CD4-positive, alpha-beta T cell treated with Interleukin-4 for 4 hours (primary cell): ENCODE measurements around the gene BBS9.
"Not testable (repeated sequence)": the region's sequence is repeated elsewhere in the genome, so short reads cannot be mapped to it uniquely, and the experiment has no call there.

Source experiments
- DNase-seq: peaks from one replicate; pipeline ENCODE4 v3.0.0-alpha.2; 2020

BBS9 gene

DNA sequence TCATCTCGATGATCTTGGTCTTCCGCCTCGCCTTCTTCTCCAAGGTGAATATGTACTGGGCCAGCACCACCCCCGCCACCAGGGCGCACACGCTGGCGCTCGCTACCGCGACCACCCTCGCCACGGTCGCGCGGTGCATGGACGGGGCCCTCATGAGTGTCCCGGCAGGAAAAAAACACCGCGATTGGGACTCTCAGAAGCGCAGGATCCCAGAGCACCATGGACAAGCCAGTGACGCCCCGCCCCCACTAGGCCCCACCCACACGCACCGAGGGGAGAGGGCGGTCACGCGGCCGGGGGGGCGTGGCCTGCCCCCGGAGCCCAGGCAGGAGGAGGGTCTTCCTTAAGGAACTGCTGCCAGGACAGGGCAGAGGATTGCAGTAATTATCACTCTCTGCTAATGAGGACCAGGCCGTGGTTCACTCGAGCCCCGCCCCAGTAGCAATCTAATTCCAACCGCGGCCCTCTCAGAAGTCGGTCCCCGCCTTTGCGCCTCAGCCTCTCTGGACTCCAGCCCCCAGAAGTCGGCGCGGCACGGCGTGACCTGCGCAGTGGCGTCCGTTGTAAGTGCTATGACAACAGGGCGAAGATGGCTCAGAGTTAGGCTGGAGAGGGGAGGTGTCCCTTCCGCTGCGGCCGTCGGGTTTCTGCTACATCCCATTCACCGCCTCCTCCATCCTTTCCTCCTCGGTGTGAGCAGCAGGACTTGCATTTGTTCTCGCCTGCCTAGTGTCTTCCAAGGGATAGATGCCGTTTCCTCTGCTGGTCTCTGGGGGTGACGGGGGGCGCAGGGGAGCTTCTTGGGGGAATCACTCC, at the start of gene BBS9:
Gene BBS9, plus strand, starts transcription at position 575 of the 816 bp plus-strand sequence. CDS start 16,689 bp downstream, outside the sequence.
- DNase-seq, result peak; percentile 90

GRCh38 chr7:33079763-33080690, 49.3 kb upstream of the BBS9 start:
- DNase-seq, result no peak

- DNase-seq, result no peak
Measured at GRCh38 chr7:33087356-33087755, 42.0 kb upstream of the BBS9 start.

DNA sequence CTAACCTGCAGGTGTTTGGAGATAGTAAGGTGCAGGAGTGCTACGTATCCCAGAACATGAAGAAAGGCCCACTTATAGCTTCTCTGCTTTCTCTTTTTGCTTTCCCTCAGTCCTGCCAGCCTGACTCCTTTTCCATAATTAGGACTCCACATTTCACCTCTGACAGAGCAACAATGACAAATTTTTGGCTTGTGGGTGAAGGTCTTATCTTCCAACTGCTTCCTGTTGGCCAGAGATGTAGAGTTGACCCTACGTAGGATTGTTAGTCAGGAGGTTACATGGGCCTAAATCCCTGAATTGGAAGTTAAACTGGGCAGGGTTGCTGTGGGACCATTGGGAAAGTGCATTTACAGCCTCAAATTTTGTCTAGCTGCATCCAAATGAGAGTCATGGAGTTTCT, 41.5 kb upstream of the BBS9 start:
- DNase-seq, result no peak

DNA sequence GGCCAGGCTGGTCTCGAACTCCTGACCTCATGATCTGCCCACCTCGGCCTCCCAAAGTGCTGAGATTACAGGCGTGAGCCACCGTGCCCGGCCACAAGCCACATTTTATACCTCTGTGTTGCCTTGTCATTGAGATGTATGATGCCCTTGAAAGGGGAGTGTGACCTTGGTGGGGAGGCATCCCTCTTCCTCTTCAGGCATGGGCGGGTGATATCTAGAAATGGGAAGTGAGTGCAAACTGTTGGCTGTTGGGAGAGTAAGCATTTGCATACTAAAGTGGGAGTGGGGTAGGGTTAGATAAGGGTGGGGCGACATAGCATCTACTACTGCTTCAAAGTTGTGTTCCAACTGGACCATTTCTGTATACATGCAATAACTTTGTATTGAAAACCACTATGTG, 40.2 kb upstream of the BBS9 start:
- no peak for DNase-seq

DNA sequence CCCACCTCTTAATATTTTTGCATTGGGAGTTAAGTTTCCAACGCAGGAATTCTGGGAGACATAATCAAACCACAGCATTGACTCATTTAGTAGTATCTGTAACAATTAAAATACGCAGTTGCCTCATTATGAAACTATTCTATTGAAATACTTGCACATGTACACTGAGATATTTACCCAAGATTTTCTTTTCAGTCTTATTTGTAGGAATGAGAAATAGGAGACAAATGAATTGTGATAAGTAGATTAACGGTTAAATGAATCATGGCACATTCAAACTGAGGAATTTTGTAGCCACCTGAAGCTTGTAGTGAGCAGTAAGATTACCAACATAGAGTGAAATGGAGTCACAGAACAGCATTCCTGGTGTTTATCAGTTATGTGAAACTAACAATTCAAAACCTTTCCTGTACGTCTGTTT, 38.2 kb upstream of the BBS9 start:
- DNase-seq, result no peak

DNA sequence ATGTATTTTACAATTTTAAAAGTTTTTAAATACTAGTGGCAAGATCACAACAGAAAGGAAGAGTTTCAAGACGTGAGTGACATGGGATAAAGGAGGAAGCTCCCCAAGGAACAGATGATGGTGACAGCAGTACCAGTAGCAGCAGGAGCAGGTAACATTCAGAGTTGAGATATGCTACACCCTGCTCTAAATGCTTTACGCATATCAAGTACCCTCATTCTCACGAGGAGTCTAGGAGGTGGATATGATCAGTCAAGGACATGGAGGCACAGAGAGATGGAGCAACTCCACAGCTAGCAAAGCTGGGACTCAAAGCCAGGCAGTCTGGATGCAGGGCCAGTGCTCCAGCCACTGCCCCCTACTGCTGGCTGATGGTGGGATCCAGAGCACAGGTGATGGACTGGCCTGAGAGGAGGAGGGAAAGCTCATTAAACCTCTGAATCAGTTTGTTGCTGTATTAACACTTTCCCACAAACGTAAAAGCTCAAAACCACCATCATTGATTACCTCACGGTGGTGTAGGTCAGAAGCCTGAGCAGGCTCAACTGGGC, 37.6 kb upstream of the BBS9 start:
- DNase-seq, result no peak

- DNase-seq, result no peak
Measured at GRCh38 chr7:33093266-33093665, 36.1 kb upstream of the BBS9 start.

- DNase-seq, result not testable (repeated sequence)
Measured at GRCh38 chr7:33094745-33095275, 34.6 kb upstream of the BBS9 start.

DNA sequence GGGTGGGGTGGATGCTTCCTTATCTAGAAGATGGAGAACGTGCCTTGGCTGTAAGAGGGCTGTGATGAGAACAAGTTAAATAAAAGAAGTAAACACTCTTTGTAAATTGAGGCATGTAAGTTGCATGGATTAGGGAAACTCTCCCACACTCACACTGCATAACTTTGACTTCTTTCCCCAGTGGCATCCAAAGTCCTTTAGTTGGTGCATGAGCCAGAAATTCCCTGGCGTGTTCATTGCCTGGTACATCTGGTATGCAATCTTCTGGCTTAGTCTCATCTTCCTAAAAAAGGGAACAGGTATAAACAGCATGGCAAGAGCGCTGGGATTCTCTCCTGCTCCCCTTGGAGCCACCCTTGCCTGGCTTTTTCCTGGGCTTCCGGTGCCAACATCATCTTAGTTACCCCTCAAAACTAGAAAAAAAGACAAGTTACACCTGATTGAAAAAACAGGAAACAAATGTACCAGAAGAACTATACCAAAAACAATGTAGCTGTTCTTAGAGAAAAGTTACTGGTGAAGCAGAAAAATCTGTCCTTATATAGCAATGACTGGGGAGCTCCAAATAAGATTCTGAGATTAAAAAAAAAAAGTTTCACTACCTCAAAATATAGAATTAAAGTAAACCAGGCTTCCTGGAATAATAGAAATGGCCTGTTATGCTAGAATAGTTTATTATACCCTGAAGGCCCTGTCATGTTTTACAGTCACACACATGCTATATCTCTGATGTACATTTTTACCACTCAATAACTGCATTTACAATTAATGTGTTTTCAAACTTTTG, 30.0 kb upstream of the BBS9 start:
- DNase-seq, result no peak

DNA sequence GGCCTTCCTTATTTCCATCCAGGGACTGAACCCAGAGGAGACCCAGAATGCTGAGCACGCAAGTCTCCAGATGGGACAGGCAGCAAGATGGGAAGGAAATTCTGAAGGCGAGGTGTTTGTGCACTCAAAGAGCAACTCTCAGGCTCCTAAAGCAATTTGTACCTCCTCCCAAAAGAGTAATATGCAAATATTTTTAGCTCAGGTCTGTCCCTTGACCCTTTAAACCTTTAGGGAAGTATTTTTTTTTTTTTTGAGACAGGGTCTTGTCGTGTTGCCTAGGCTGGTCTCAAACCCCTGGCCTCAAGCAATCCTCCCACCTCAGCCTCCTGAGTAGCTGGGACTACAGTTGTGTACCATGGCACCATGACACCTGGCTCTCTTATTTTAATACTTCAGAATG, 28.6 kb upstream of the BBS9 start:
- no peak for DNase-seq

- DNase-seq, result no peak
Measured at GRCh38 chr7:33101906-33102305, 27.5 kb upstream of the BBS9 start.

DNA sequence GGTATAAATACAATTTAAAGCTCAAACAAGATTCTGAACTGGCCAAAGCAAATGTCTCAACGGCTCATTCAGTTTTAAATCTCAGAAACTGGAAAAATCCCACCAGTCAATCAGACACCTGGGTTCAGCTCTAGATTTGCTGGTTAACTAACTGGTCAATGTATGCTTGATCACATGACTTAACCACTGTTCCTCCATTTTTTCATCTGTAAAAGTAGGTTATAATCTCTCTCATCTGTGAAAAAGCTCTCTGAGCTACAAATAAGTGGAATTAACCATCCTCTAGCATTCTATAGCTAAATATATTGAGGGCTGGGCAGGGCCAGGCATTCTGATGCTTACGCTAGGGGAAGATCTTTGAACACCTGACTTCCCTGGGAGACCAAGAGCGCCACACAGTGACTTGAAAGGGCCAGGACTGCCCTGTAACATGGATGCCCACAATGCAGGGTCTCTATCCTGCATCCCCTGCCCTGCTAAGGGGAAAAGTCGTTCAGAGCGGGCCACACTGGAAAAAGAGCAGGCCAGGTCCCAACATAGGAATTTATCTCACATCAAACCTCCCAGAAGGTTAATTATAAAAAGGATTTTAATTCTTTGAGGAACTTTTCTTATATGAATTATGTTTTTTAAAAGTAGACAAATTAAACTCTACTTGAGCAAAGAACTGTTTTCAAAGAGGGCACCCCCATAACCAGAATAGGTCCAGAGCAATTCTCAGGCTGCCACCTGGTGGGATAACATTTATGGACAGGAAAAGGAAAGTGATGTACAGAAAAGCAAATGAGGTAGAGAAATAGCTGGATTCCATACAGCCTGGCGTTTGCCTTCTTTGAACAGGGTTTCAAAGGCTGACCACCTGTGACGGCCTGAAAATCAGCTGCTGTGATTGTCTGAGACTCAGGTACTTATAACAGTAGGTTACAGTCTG, 22.0 kb upstream of the BBS9 start:
- DNase-seq, result peak; percentile 71

- peak; percentile 11 for DNase-seq
Measured at GRCh38 chr7:33108554-33109004, 20.8 kb upstream of the BBS9 start.

GRCh38 chr7:33109005-33109757, 20.2 kb upstream of the BBS9 start, which contains the start of gene RP9:
TSS of gene RP9 (minus strand) at chr7:33109404. CDS start at chr7:33109372, 32 bp downstream.
- DNase-seq, result peak; percentile 70

DNA sequence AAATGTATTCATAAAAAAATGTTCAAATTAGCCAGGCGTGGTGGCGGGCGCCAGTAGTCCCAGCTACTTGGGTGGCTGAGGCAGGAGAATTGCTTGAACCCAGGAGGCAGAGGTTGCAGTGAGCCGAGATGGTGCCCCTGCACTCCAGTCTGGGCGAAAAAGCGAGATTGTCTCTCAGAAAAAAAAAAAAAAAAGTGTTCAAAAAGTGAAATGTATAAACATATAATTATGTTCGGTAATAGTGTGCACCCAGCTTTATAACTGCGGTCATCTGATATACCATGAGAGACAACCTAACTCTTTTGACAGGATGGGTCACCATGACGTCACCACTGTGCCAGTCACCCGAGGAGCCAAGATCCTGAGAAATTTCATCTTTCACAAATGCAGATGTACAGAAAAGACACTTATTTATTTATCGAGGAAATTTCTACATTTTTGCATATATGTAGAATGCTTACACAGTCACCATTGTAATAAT, 19.6 kb upstream of the BBS9 start:
- no peak for DNase-seq

DNA sequence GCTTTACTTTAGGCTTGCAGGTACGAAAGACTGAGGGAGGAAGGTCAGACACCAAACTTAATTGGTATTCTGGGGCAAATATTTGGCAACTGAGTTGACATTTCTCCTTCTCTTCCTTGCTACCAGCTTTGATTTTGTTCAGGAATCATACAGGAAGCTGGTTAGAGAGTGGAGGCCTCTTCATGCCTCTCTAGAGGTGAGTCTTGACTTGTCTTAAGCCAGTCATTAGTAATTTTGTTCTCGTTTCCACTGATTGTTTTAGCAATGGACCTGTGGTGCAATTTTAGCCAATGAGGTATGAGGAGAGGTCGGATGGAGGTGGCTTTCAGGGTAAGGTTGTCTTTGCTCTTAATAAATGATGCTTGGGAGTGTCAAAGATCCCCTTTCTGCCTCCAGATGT, 17.8 kb upstream of the BBS9 start:
- DNase-seq, result no peak

DNA sequence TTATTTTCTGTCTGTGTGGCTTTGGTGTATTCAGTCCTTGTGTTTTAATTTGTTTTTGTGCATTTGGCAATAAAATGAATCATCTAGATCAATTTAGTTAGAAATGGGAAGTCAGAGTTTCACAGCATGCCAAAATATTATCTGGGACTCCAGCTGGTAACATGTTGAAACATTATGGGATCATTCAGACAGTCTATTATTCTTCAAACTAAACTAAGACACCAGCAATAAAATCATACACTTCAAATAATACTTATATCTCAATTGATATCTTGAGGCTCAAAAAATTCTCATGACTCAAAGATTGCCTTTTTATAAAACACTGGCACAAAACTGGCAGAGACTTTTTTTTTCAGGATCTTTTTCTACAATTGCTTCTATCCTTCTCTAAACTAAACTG, 14.4 kb upstream of the BBS9 start:
- DNase-seq, result no peak

GRCh38 chr7:33118383-33118782, 11.0 kb upstream of the BBS9 start:
- DNase-seq, result no peak

DNA sequence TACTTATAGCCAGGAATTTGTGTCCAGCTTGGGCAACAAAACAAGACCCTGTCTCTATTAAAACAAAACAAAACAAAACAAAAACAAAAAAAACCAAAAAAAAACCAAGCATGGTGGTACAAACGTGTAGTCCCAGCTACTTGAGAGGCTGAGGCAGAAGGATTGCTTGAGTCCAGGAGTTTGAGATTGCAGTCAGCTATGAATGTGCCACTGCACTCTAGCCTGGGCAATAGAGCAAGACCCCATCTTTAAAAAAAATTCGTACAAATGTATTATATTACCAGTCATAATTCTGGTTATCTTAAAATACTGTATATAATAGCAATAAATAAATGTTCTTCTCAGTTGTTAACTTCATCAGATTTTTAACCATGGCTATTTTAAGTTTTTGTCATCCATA, 2.3 kb upstream of the BBS9 start:
- no peak for DNase-seq
